HEK293 (cell line): Measurements from ENCODE around the gene CNIH3.

Source experiments
- BCL11A ChIP-seq: fragments of 450-650 bp; formaldehyde crosslinking; IDR thresholded peaks from 2 replicates; pipeline ENCODE4 v1.5.1; 2016; ENCODE audit warnings: low read depth, missing biosample characterization, missing genetic modification characterization
- CTCF ChIP-seq: fragments of 450-650 bp; formaldehyde crosslinking; IDR thresholded peaks from 2 replicates; pipeline ENCODE4 v1.5.1; 2016; ENCODE audit warnings: missing biosample characterization, missing genetic modification characterization
- REST ChIP-seq: fragments of 450-650 bp; formaldehyde crosslinking; IDR thresholded peaks from 2 replicates; pipeline ENCODE4 v1.5.1; 2016; ENCODE audit warnings: missing biosample characterization, missing genetic modification characterization
- ZNF133 ChIP-seq: fragments of 450-650 bp; formaldehyde crosslinking; IDR thresholded peaks from 2 replicates; pipeline ENCODE4 v1.5.1; 2016; ENCODE audit warnings: missing biosample characterization, missing genetic modification characterization
- ZNF510 ChIP-seq: fragments of 450-650 bp; formaldehyde crosslinking; IDR thresholded peaks from 2 replicates; pipeline ENCODE4 v1.5.1; 2018; ENCODE audit warnings: mild to moderate bottlenecking, missing genetic modification characterization, missing biosample characterization; ENCODE audit not compliant: insufficient replicate concordance
- ZNF560 ChIP-seq: fragments of 450-650 bp; formaldehyde crosslinking; IDR thresholded peaks from 2 replicates; pipeline ENCODE4 v1.5.1; 2017; ENCODE audit warnings: missing biosample characterization, missing genetic modification characterization, borderline replicate concordance

- TF ChIP-seq BCL11A (tag by site-specific recombination) (no peak), REST (tag by site-specific recombination) (no peak), ZNF133 (tag by site-specific recombination) (no peak), CTCF (no peak), ZNF510 (tag by site-specific recombination) (no peak), ZNF560 (tag by site-specific recombination) (no peak)
Observed at GRCh38 chr1:224609333-224609732, 6.8 kb upstream of the CNIH3 start.
